Type B pancreatic cell (in vitro differentiated cells): Measurements from ENCODE around the gene LCN1. TPM values are rescaled to one million over a fixed set of nuclear protein-coding genes. Genes with fewer than 3 reads are reported as not detected.
A peak's percentile ranks its signal among the peaks of the same experiment; 100 is the strongest.

Experiments used
- DNase-seq: peaks from one replicate; pipeline ENCODE4 v3.0.0; 2021; ENCODE audit warnings: mixed read lengths; ENCODE audit not compliant: unreplicated experiment; ENCODE audit errors: extremely low spot score
- H3K27ac Mint-ChIP-seq: 2 replicates; pipeline ENCODE4 v1.8.0; 2021; ENCODE audit warnings: mild to moderate bottlenecking, mixed read lengths
- H3K27me3 Mint-ChIP-seq: 2 replicates; pipeline ENCODE4 v1.8.0; 2021; ENCODE audit warnings: mixed read lengths
- H3K36me3 Mint-ChIP-seq: 2 replicates; pipeline ENCODE4 v1.8.0; 2021; ENCODE audit warnings: mixed read lengths
- H3K4me1 Mint-ChIP-seq: one replicate; pipeline ENCODE4 v1.8.0; 2021; ENCODE audit warnings: mixed read lengths; ENCODE audit not compliant: unreplicated experiment
- H3K4me3 Mint-ChIP-seq: 2 replicates; pipeline ENCODE4 v1.8.0; 2021; ENCODE audit warnings: mild to moderate bottlenecking, mixed read lengths
- H3K9me3 Mint-ChIP-seq: 2 replicates; pipeline ENCODE4 v1.8.0; 2021; ENCODE audit warnings: mixed read lengths
- total RNA-seq: library from RNA; stranded (reverse); gene quantifications from 2 replicates; pipeline ENCODE4 v1.2.1, GENCODE V29; 2021; ENCODE audit warnings: low replicate concordance
- TF ChIP-seq, protein P1 (sequence below): fragments of 200-600 bp; sonication (generic); conservative IDR thresholded peaks from 2 replicates; pipeline ENCODE4 v1.5.0; 2021; ENCODE audit warnings: antibody characterized with exemption, mild to moderate bottlenecking

Gene LCN1
- total RNA-seq, 1 donor from 2014 or later = not detected

DNA sequence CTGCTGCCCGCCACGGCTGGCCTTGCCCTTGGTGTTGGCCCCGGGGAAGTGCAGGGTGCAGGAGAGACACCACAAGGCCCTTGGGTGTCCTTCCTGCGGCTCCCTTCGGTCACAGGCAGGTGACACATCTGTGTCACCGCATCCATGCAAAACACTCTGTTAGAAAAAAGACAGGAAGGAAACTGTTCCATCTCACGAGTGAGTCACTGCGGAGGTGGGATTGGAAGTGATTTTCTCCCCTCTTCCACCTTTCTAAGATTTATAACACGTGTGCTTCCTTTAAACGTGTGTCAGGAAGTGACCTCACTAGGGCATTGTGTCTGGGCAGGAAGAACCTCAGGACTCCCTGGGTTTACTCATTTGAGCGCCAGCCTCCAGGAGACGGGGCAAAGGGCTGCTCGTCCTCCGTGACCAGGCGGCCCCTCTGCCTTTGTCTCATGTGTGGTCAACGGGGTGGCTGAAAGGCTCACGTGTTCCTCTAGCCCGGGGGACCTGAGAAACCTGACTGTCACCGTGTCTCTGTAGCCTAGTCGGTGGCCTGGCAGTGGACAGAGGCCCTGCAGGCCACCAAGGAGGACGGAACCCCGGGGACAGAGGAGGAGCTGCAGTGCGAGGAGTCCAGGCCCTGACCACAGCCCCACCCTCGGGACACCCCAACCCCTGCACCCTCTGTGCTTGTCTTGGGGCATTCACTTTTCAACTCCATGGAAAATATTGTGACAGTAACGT, 4.9 kb upstream of the LCN1 start:
- peak; percentile 63 for DNase-seq
- H3K4me3 Mint-ChIP-seq = no peak overlapping the region
- H3K9me3 Mint-ChIP-seq = no peaks in the 10 kb centered on the region

DNA sequence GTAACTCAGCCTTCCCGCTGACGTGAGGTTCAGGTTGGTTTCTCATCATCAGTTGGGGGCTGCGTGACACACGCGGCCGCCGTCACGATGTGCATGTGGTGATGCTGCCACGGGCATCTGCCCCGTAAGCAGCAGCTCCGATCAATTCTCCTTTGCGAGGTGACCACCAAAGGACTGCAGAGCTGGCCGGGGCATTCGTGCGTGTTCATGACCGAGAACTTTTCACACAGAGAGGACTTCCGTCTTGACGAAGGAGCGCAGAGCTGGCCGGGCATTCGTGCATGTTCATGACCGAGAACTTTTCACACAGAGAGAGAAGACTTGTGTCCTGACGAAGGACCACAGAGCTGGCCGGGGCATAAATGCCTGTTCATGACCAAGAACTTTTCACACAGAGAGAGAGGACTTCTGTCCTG, 3.8 kb upstream of the LCN1 start:
- no peaks in the 10 kb centered on the region for H3K9me3 Mint-ChIP-seq
- no peak overlapping the region for H3K27ac Mint-ChIP-seq
- peaks cover 7% of the 10 kb centered on the region for H3K4me1 Mint-ChIP-seq
- no peaks in the 10 kb centered on the region for H3K36me3 Mint-ChIP-seq
- no peak overlapping the region for H3K4me3 Mint-ChIP-seq
- H3K27me3 Mint-ChIP-seq = peaks cover 2% of the 10 kb centered on the region
- TF ChIP-seq, protein P1, sequence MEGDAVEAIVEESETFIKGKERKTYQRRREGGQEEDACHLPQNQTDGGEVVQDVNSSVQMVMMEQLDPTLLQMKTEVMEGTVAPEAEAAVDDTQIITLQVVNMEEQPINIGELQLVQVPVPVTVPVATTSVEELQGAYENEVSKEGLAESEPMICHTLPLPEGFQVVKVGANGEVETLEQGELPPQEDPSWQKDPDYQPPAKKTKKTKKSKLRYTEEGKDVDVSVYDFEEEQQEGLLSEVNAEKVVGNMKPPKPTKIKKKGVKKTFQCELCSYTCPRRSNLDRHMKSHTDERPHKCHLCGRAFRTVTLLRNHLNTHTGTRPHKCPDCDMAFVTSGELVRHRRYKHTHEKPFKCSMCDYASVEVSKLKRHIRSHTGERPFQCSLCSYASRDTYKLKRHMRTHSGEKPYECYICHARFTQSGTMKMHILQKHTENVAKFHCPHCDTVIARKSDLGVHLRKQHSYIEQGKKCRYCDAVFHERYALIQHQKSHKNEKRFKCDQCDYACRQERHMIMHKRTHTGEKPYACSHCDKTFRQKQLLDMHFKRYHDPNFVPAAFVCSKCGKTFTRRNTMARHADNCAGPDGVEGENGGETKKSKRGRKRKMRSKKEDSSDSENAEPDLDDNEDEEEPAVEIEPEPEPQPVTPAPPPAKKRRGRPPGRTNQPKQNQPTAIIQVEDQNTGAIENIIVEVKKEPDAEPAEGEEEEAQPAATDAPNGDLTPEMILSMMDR = no peak
- peak; percentile 45 for DNase-seq

More for the DNA sequence above, 4.9 kb upstream of the LCN1 start:
- TF ChIP-seq, protein P1 = no peak
- H3K36me3 Mint-ChIP-seq = no peaks in the 10 kb centered on the region
- H3K27ac Mint-ChIP-seq = no peak overlapping the region
- peaks cover 9% of the 10 kb centered on the region for H3K4me1 Mint-ChIP-seq
- peaks cover 4% of the 10 kb centered on the region for H3K27me3 Mint-ChIP-seq

DNA sequence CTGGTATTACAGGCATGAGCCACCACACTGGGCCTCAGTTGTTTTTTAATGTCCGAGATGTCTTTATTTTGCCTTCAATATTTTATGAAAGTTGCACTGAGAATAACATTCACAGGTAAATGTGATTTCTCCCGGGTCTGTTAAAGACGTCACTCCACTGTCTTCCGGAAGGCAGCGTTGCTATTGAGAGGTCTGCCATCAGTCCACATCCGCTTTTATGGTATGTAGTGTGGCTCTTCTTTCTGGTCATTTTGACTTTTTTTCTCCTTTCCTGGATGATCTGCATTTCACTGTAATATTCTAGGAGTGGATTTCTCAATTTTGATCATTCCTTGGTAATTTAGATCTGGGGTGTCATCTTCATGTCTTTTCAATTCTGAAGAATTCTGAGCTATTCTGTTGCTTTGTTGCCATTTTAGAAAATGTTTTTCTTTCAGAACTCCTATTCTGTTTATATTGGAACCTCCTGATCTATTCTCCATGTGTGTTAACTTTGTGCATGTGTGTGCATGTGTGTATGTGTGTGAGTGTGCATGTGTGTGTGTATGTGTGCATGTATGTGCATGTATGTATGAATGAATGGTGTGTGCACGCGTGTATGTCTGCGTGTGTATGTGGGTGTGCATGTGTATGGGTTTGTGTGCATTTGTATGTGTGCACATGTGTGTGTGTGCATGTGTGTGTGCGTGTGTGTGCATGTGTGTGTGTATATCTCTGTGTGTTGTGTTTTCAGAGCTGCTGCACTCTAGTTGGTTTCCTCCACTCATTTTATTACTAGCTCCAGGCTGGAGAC, 1.9 kb upstream of the LCN1 start:
- H3K36me3 Mint-ChIP-seq = no peaks in the 10 kb centered on the region
- H3K27ac Mint-ChIP-seq = no peak overlapping the region
- no peaks in the 10 kb centered on the region for H3K27me3 Mint-ChIP-seq
- no peak for DNase-seq
- no peak overlapping the region for H3K4me3 Mint-ChIP-seq
- TF ChIP-seq, protein P1 = no peak
- no peaks in the 10 kb centered on the region for H3K9me3 Mint-ChIP-seq
- H3K4me1 Mint-ChIP-seq = no peaks in the 10 kb centered on the region

DNA sequence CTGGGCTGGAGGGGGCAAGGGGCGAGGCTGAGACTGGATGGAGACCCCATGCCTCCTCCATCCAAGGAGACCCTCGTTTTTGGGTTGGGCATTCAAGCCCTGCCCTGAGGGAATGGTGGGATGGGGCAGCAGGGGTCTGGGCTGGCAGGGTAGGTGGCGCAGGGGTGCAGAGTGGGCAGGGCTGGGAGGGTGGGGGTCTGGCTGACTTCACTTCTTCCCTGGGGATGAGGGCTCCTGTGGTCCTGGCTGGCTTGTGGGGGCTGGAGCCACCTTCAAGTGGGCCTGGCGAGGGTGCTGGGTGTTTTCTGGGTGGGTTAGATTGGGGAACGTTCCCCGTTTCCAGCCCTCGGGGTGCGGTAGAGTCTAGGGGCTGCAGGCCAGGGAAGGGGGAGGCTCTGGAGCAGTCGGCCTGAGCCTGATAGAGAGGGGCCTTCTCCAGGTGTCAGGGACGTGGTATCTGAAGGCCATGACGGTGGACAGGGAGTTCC, 412 bp downstream of the LCN1 start:
- TF ChIP-seq, protein P1 = no peak
- Mint-ChIP-seq H3K27ac (no peak overlapping the region), H3K9me3 (no peaks in the 10 kb centered on the region), H3K4me1 (no peaks in the 10 kb centered on the region), H3K4me3 (no peak overlapping the region), H3K36me3 (no peaks in the 10 kb centered on the region), H3K27me3 (no peaks in the 10 kb centered on the region)
- peak; percentile 62 for DNase-seq

DNA sequence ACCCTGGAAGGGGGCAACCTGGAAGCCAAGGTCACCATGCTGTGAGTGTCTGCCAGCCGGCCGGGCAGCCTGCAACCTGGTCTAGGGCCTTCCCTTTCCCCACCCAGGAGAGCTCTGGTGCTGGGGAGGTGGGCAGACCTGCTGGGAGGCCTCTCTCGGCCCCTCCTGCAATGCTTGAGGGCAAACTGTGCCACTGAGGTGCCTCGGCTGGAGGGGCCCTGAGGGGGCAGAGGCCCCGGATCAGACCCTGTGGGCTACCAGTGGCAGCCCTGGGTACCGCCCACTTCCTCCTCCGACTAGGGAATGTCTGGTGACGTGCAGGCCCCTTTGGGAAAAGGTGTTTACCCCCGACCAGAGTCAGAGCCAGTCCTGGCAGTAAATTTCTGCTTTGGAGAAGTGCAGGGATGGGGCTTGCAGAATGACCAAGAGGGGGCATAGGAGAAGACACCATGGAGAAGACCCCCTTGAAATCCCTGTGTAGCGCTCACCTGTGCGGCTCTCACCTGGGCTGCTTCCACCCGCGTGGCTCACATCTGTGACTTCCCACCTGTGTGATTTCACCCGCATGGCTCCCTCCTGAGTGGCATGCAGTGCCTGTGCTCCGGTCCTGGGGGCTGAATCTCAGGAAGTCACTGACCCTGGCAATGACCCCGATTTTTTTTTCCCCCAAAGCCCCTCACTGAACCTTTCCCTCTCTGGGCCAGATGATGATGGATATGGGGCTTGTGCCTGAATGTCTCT, 1.1 kb downstream of the LCN1 start:
- TF ChIP-seq, protein P1 = no peak
- no peaks in the 10 kb centered on the region for H3K4me1 Mint-ChIP-seq
- H3K27me3 Mint-ChIP-seq = no peaks in the 10 kb centered on the region
- no peaks in the 10 kb centered on the region for H3K36me3 Mint-ChIP-seq
- H3K27ac Mint-ChIP-seq = no peak overlapping the region
- DNase-seq = peak; percentile 65
- no peak overlapping the region for H3K4me3 Mint-ChIP-seq
- H3K9me3 Mint-ChIP-seq = no peaks in the 10 kb centered on the region
